Stimulated activated CD4-positive, alpha-beta T cell treated with anti-CD3 and anti-CD28 coated beads, Interleukin-4, amount 100 ng/mL, for 24 hours (primary cell): ENCODE results near the gene DNAAF1.
"Not testable (repeated sequence)": the region's sequence is repeated elsewhere in the genome, so short reads cannot be mapped to it uniquely, and the experiment has no call there.

Experiments
- DNase-seq: peaks from one replicate; pipeline ENCODE4 v3.0.0-alpha.2; 2020

The DNAAF1 gene

DNA sequence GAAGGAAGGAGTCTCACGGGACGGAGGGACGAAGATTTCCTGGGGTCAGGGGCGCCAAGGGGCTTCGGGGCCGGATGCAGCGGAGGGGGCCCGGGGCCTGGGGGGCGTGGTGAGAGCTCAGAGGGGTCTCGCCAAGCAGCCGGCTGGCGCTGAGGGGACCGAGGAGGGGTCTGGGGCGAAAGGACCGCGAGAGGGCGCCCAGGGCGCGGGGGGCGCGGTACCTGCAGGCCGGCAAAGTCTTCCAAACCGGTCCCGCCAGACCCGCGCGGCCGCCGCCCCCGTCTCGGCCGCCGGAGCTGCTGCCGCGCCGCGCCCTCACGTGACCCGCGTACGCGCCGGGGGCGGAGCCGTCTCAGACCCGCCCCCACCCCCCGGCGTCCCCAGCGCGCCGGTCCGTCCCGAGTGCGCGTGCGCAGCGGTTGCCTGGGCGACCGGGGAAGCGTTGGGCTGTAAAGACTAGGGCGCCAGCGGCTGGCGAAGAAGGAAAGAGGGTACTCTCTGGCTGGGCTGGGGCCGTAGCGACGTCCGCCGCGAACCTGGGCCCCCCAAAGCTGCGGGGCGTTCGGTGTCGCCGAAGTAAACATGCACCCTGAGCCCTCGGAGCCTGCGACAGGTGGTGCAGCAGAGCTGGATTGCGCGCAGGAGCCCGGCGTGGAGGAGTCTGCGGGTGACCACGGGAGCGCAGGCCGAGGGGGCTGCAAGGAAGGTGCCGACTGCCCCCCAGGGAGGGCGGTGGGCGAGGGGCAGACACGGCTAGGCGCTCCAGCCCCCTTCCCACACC lies at the start of gene DNAAF1, which contains the start of gene HSDL1:
DNAAF1 (plus strand) TSS at position 450 of the 781 bp plus-strand sequence; CDS start at position 583, 133 bp downstream.
HSDL1 (minus strand) TSS at position 319 of the 781 bp plus-strand sequence. CDS start 13,856 bp downstream, outside the sequence.
- peak; percentile 94 for DNase-seq

DNA sequence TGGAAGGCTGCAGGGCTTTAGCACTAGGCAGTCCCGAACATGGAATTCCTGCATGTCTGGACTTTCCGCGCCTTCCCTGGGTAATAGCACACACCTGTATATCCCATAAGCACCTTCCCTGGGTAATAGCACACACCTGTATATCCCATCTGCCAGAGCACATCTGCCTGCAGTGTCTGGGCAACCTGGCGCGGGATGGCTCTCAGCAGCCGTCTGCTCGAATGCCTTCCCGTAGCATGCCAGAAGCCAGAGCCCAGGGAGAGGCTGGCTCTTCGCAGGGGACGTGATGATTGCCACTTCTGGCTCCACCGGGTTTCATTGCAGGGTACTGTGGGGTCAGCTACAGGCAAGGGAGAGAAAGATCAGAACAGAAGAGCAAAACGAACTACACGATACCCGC lies 49.6 kb upstream of the DNAAF1 start:
- no peak for DNase-seq

GRCh38 chr16:84096447-84097005 lies 48.6 kb upstream of the DNAAF1 start:
- no peak for DNase-seq

GRCh38 chr16:84098939-84099338 lies 46.2 kb upstream of the DNAAF1 start:
- DNase-seq, result no peak

DNA sequence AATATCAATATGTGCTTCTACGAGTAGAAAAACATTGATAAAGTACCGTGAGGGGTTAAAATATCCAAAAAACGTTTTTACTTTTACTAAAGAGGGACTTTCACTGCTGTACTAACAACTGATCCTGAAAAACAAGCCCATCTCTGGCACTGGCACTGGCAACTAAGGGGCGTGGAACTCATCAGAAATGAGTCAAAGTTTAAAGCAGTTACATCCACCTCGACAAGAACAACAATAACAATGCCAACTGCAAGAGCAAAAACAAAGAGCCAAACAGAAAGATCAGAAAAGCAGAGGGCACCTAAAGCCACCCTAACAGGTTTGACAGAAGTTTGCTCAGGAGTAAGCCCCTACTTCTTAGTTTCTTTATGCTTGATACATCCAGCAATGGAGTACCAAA lies 41.4 kb upstream of the DNAAF1 start:
- no peak for DNase-seq

GRCh38 chr16:84104231-84104630 lies 40.9 kb upstream of the DNAAF1 start:
- DNase-seq, result no peak

DNA sequence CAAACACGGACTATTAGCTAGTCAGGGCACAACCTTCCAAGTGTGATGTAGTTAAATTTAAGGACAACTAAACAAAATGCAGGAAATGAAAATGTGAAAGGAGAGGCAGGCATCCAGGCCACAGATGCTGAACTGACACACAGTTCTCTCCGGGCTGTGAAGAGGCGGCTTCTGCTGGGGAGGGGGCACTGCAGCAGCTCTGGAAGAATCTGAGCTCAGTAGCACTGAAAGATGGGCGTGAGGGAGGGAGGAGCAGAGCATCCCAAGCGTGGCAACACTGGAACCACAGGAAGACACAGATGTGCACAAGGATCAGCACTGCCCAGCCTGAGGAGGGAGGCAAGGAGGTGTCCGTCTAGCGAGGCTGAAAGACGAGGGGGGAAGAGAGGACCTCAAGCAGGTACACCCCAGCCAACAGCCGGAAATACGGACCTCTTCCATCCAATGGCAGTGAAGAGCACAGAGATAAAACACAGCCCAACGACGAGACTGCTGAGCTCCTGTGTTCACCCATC lies 39.8 kb upstream of the DNAAF1 start:
- DNase-seq, result no peak

- DNase-seq, result no peak
Measured at GRCh38 chr16:84105948-84106740, 39.0 kb upstream of the DNAAF1 start.

GRCh38 chr16:84107921-84108320 lies 37.2 kb upstream of the DNAAF1 start:
- no peak for DNase-seq

- no peak for DNase-seq
Measured at GRCh38 chr16:84109598-84110335, 35.3 kb upstream of the DNAAF1 start.

GRCh38 chr16:84110527-84110926 lies 34.6 kb upstream of the DNAAF1 start:
- no peak for DNase-seq

- DNase-seq, result no peak
Measured at GRCh38 chr16:84111525-84111924, 33.6 kb upstream of the DNAAF1 start.

- peak; percentile 36 for DNase-seq
Measured at GRCh38 chr16:84111949-84112348, 33.2 kb upstream of the DNAAF1 start.

DNA sequence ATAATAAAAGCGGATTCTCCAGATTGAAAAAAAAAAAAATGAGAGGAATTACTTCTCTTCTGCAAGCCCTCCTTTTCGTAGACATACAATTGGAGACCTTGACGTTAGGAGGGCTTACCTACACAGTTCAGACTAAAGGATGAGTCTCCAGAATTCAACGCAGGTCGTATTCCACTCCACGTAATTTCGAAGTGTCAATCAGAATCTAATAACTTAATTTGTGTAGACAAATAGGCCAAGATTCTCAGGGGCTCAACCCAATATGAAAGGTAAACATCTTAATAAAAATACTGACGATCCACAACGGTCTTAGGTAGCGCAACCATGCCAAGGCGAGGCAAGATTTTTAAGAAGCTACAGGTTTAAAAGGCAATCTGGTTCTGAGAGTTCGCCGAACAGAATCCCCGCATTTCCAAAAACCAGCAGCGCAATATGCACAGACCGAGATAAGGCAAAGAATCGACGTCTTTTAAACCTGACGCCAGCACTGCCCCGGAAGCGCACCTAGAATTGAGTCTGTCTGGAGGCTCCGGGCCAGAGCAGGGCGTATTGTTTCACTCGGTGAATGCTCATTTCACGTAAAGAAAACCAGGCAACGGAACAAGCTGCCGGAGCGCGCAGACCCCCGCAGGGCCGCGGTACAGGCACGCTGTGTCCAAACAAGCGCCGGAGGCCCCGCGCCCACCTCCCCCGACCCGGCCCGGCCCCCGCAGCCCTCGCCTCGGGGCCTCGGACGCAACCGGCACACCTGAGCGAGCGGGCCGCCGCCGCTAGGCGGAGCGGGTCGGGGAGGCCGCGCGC lies 29.0 kb upstream of the DNAAF1 start:
- DNase-seq, result peak; percentile 59

DNA sequence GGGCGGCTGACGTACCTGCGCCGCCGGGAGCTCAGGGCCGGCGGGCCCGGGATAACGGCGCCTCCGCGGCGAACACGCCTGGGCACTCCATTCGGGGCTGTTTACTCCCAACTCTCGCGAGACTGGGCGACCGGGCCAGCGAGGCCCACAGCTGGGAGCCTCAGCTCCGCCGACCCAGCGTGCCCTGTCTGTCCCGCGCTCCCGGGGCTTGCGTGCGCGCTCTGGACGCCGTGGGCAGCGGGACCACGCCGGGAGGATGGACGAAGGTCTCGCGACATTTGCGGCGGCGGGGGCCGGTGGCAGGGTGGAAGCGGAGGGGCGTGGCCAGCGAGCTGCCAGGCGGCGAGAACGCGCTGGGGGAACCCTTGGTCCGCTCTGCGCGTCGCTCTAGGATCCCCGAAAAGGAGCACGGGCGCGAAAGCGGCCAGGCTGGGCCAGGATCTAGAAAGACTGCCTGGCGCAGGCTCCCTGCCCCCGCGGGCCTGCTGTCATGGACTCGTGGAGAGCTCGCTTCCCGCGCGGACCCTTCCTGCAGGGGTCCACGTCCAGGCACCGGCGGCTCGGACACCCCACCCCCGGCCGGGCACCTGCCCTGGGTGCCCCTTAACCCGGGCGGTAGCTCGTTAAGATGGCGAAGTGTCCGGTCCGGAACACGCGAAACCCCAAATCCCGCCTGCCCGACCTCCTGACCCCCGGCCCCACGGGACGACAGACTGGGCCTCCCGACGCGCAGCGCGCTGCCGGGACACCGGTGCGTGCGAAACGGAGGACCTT lies 28.2 kb upstream of the DNAAF1 start, which contains the start of gene MBTPS1:
MBTPS1 (minus strand) TSS at position 223 of the 774 bp plus-strand sequence. CDS start 15,159 bp downstream, outside the sequence.
- DNase-seq, result peak; percentile 98

- DNase-seq, result peak; percentile 54
Measured at GRCh38 chr16:84117494-84117843, 27.6 kb upstream of the DNAAF1 start.

DNA sequence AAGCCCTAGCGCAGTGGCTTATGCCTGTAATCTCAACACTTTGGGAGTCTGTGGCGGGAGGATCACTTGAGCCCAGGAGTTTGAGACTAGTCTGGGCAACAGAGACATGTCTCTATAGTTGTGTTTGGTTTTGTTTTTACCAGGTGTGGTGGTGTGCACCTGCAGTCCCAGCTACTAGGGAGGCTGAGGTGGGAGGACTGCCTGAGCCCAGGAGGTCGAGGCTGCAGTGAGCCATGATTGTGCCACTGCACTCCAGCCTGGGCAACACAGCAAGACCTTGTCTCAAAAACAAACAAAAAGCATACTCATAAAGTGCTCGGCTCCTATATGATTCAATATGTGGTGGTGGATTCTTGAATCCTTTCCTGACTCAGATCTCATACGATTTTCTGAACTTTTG lies 26.8 kb upstream of the DNAAF1 start:
- not testable (repeated sequence) for DNase-seq

DNA sequence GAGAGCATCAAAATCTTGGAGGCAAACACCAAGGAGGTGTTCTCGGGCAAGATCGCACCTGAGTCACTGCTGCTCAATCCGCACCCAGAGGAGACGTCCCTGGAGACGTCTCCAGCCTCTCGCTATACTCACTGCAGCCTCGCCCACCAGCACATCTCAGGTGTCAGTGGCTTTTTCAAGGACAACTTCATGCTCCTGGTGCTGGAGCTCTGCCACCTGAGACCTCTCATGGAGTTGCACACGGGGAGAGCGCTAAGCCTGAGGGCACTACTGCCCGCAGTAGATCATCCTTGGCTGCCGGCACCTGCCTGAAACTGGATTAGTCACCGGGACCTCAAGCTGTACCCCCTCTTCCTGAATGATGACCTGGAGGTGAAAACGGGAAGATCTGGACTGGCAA lies 25.7 kb upstream of the DNAAF1 start:
- DNase-seq, result no peak

GRCh38 chr16:84120023-84120422 lies 25.1 kb upstream of the DNAAF1 start:
- no peak for DNase-seq

- DNase-seq, result no peak
Measured at GRCh38 chr16:84121007-84121406, 24.1 kb upstream of the DNAAF1 start.
